CD4-positive, alpha-beta T cell treated with Interferon gamma for 1 hour (primary cell): ENCODE data around the gene CBX7.
A peak's percentile ranks its signal among the peaks of the same experiment; 100 is the strongest.

ENCODE experiments used
- DNase-seq: peaks from one replicate; pipeline ENCODE4 v3.0.0-alpha.2; 2020

The CBX7 gene

DNA sequence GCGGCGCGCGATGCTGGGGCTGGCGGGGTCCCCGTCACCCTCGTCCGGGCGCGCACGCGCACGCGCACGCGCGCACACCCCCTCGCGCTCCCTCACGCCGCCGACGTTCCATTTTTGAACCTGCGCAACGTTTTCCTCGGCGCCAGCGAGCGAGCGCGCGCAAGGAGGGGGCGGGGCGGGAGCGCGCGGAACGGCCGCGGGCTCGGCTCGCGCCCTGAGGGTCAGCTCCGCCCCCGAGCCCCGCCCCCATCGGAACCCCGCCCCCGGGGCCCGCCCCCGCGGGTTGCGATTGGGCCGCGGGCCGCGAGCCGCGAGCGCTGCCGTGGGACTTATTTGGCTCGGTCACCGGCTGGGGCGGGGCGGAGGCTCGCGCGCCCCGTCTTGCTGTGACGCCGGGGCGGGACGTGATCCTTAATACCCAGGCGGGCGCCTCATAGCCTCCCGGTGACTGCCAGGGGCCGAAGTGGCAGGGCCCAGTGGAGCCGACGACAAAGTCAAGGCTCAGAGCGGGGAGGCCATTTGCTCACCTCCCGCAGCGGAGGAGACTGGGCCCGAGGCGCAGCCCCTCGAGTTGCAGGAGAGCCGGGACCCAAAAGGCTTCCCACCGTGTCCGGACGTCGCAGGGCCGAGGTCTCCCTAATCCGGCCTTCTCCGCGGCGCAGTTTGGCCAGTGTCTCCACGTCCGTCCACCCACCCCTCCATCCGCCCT lies at the start of gene CBX7:
CBX7 (minus strand) TSS at position 170 of the 709 bp plus-strand sequence. CDS start 236 bp downstream, outside the sequence.
- DNase-seq = peak; percentile 92

GRCh38 chr22:39197578-39197977 lies 45.1 kb upstream of the CBX7 start:
- no peak for DNase-seq

GRCh38 chr22:39194098-39194497 lies 41.6 kb upstream of the CBX7 start:
- no peak for DNase-seq

GRCh38 chr22:39188809-39189208 lies 36.3 kb upstream of the CBX7 start:
- DNase-seq = no peak

GRCh38 chr22:39185601-39186012 lies 33.1 kb upstream of the CBX7 start:
- DNase-seq = no peak

DNA sequence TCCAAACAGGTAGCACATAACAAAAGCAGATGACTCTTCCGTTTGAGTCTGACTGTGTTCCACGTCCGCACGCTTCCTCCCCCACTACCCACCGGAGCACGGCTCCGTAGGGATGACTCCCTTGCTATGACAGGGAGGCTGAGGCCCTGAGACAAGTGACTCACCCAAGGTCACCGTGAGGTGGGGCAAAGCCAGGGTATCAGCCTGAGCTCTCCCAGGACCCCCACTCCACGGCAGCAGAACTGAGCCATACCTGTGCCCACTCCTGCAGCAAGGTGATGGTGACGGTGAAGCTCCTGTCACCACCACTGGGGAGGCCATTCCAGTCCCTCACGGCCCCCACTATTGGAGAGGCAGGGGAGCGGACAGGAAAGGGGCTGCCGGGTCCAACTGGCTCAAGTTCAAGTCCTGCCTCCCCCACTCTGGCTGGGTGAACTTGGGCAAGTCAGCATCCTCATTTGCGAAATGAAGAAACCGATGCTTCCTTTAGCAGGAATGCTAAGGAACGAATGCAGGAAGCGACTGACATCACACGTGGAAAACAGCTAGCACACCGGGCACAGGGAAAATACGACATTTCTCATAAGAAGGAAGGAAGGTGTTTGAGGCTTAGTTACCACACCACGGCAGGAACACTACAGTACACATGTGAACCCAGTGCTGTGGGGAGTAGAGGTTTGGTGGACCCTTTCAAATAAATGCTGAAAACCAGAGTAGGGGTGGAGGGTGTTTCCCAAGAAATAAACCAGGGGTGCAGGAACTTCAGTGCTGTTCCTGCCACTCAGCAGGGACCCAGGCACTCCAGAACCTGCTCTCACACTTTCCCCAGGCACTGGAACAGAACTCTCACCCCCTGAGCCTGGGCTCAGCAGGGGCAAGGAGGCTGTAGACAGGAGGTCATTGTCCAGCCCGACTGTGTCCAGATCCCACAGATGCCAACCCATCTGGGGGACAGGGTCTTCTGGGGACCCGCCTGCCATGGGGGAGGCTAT lies 32.4 kb upstream of the CBX7 start:
- no peak for DNase-seq

GRCh38 chr22:39183991-39184585 lies 31.6 kb upstream of the CBX7 start:
- DNase-seq = no peak

DNA sequence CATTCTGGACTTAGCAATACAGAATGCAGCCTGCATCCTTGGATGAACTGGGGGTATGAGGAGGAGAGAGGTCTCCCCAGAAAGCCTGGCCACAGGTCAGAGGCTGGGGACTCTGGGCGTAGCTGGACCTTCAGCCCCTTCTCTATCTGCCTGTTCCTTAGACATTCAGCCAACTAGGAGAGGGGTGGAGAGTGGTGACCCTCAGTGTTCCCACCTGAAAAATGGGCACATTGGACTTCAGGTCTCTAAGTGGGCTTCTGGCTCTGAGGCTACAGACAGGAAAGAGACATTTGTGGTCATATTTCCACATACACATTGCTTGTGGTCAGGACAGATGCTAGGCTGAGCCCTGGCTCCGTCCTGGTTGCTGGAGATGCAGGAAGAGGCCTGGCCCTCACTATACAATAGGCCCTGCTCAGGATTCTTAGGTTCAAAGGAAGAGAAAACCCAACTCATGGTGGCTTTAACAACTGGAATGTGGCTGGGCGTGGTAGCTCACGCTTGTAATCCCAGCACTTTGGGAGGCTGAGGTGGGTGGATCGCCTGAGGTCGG lies 30.1 kb upstream of the CBX7 start:
- DNase-seq = no peak

DNA sequence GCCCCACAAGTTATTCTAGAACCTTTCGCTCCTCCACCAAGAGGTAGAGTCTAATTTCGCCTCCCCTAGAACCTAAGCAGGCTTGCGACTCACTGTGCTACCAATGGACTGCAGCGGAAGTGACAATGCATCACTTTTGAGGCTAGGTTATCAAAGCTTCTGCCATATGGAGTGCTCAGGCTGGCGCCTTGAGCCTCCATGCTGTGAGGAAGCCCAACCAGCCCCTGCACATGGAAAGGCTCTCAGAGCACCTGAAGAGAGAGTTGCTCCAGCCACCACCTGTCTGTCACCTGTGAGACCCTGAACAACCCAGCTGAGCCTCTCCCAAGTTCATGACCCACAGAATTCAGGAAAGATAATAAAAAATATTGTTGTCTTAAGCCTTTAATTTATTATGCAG lies 29.3 kb upstream of the CBX7 start:
- no peak for DNase-seq

- DNase-seq = no peak
Measured at GRCh38 chr22:39181356-39181755, 28.9 kb upstream of the CBX7 start.

DNA sequence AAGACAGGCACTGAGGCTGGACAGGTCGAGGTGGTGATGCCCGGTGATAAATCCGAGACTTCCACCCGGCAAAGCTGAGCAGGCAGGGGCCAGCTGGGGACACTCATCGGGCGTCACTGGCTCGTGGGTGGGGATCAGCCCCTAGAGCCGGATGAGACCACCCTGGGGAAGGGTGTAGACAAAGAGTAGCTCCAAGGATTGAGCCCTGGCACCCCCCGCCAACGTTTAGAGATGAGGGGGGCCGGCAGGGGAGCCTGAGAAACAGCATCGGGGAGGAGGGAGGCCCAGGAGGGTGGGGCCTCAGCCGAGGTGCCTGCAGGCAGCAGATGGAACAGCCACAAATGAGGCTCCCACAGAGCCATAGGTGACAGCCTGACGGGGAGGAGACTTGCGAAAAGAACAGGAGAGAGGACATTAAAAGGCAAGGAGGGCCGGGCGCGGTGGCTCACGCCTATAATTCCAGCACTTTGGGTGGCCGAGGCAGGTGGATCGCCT lies 27.4 kb upstream of the CBX7 start:
- no peak for DNase-seq

DNA sequence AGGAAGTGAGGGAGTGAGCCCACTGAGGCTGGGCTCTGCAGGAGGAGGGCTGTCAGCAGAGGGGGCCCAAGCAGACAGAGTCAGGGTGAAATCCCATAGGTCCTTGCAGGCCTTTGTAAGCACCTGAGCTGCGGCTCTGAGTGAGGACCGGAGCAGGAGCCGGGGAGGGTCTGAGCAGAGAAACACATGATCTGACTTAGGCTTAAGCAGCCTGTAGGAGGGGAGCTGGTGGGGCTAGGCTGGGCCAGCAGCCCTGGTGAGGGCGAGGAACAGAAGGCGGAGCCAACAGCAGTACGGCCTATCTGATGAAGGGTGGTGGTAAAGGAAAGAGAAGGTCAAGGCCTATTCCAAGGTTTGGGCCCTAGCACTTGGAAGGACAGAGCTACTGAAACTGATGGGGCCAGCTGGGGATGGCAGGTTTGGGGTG lies 26.9 kb upstream of the CBX7 start:
- DNase-seq = no peak

DNA sequence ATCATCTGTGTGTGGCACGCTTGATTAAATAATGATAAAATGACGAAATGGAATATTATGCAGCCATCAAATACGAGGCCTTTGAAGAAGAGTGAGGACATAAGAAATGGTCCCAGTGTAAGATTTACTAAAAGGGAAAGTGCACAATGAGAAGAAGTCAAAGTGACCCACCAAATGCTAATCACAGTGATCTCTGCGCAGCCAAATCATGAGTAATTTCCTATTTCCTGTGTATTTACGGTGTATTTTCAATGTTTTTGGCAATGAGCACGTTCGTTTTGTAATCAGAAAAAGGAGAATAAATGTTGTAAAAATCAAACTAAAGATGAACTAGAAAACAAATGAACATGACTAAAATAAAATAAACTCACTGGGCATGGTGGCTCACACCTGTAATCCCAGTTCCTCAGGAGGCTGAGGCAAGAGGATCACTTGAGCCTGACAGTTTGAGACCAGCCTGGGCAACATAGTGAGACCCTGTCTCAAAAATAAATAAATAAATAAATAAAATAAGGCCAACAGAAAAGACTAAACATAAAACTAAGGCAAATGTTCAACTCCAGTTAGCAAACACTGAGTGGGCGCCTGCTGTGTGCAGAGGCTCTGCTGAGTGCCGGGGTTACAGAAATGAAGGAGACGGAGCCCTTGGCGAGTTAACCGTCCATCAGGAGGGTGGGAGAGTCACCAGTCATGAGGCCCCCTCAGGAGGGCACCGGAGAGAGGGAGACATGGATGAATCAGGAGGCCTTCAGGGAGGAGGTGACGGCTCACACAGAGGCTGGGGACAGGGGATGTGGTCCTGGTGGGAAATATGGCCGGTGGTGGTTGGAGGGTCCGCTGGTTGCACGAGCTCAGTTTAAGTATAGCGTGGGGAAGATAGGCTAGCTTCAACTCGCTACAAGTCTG lies 26.0 kb upstream of the CBX7 start:
- DNase-seq = no peak

DNA sequence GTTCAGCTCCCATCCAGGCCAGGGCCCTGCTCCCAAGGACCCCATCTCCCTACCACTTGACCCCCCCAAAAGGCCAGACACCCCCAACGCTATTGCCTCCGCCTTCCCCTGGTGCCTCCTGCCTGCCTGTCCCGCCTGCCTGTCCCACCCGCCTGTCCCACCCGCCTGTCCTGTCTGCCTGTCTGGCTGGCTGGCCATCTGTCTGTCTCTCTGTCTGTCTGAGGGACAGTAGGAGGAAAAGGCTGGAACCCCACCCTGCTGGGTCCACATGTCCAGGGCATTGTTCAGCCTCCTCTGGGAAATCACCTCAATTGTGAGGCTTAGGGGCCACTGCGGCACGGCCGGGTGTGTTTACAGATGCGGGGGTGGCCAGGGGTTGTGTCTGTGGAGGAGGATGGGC lies 25.3 kb upstream of the CBX7 start:
- DNase-seq = no peak

GRCh38 chr22:39177456-39177775 lies 24.9 kb upstream of the CBX7 start:
- DNase-seq = no peak

DNA sequence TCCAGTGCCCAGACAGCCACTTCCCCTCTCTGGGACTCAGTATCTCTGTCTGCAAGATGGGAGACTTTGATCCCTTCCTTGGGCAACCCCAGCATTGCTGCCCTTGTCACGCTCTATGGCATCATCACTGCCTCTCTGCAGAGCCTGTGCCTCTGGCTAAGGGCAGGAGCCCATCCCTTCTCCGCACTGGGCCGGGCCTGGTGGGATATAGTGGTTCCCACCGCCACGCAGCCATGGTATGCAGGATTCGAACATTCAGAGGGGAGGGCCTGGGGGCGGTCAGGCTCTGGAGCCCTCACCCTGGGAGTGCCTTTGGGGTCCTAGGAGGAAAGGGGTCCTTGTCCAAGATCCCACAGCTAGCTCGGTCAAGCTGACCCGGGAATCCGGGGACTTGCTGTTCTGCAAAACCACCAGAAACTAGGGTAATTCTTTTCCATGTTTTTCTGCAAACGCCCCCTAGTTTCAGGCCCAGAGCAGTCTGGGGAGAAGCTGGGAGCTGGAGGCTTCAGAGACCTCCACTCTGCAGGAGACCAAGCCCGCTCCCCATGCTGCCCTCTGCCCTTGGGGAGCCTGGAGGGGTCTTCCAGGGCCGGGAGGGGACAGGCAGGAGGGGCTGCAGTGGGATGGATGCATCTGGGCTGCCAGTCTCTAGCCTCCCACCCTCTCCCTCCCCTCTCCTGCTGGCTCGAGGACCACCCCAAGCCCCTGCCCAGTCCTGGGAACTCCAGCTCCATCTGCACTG lies 24.4 kb upstream of the CBX7 start:
- no peak for DNase-seq

DNA sequence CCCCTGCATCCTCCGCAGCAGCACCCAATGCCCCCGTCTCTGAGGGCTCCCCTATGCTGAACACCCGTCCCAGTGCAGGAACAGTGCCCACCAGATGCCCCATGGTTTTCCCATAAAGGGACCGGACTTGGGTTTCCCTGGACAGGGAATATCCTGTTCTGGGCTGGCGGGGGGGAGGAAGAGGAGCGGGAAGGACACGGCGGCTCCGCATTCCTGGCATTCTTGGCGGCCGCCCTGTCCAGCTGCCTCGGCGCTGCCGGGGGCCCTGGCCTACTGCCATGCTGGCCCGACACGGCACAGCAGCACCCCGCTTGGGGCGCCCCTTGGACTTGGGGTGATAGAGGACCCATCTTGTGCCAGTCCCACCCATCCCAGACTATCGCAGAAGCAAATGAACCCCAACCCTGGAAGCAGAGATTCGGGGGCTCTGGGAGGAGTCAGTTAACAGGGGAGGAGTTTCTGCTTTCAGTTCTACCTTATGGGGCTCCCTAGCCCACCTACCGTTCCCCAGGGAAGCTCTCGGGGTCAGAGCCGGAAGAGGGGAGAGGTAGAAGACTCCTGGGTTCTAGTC lies 23.7 kb upstream of the CBX7 start:
- DNase-seq = no peak

DNA sequence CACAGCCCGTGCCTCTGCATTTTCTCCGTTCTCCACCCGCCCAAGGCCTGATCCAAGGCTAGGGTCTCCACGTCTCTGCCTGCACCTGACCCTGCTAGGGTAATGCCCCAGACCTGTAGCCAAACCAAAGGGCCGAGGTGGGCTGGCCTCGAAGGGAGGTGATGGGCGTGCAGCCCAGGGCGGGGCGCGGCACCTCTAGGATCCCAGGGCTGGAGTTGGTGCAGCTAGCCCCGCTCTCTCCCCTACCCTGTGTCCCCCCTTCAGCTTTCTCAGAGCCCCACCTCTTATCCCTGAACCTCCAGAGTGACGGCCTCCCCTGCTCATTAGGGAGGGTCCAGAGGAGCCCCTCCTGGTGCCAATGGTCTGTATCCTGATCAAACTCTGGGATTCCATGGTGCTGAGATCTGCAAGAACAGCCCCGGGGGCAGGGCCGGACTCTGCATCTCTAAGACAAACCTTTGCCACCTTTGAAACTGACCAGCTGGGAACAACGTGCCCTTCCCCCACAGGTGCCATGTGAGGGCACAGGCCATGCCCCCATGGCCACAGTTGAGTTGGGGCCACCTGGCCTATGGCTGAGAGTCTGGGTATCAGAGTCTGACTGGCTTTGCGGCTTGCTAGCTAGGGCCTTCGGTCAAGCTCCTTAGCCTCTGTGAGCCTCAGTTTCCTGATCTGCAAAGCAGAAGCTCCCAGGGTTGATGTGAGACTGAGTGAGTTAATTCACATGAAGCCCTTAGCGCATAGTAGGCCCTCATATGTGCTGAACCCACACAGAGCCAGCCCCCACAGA lies 23.1 kb upstream of the CBX7 start:
- DNase-seq = no peak

GRCh38 chr22:39174498-39175352 lies 22.2 kb upstream of the CBX7 start:
- peak; percentile 90 for DNase-seq
